ENCODE measurements around the gene MLLT1.

DNA sequence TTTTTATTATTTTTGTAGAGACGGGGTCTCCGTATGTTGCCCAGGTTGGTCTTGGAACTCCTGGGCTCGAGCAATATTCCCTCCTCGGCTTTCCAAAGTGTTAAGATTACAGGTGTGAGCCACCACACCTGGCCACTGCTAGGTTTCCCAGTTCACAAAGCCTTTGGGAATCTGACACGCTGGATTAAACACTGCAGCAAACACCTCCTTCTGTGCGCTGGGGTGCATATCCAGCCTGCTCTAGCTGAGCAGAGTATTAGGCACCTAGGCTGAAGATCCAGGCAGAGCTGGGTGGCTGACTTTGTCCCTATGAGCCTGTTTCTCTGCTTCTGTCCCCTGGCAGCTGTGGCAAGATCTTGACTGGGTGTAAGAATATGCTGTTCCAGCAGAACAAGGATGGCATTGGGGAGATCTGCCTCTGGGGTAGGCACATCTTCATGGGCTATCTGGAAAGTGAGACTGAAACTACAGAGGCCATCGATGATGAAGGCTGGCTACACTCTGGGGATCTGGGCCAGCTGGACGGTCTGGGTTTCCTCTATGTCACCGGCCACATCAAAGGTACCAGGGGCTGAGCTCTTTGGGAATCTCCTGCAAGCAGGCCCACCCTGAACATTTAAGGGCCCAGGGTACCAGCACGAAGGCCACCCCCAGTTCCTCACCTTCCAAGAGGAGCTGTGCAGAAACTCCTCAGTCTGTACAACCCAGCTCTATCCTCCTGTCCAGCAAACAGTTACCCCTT lies 94.5 kb downstream of the MLLT1 start:
- TF ChIP-seq, protein P1, sequence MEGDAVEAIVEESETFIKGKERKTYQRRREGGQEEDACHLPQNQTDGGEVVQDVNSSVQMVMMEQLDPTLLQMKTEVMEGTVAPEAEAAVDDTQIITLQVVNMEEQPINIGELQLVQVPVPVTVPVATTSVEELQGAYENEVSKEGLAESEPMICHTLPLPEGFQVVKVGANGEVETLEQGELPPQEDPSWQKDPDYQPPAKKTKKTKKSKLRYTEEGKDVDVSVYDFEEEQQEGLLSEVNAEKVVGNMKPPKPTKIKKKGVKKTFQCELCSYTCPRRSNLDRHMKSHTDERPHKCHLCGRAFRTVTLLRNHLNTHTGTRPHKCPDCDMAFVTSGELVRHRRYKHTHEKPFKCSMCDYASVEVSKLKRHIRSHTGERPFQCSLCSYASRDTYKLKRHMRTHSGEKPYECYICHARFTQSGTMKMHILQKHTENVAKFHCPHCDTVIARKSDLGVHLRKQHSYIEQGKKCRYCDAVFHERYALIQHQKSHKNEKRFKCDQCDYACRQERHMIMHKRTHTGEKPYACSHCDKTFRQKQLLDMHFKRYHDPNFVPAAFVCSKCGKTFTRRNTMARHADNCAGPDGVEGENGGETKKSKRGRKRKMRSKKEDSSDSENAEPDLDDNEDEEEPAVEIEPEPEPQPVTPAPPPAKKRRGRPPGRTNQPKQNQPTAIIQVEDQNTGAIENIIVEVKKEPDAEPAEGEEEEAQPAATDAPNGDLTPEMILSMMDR (IDR thresholded peaks at IDR 0.05): no peak
- no peak for TF ChIP-seq POLR2A (IDR thresholded peaks at IDR 0.05)
